GM20431 (cell line): ENCODE measurements around the gene ANKRD31.

Experiments used
- in situ Hi-C: fragments of 300-500 bp; cut with MseI, MboI; formaldehyde crosslinking; loops from one replicate; pipeline ENCODE4 v1.15.0; 2020; ENCODE audit warnings: low sequenced_read_pairs; ENCODE audit not compliant: unreplicated experiment

ANKRD31 gene

GRCh38 chr5:75047356-75047755 lies 189.3 kb downstream of the ANKRD31 start:
- in situ Hi-C loops: no loop called here

- in situ Hi-C loops: no loop called here
Observed at GRCh38 chr5:75046366-75047142, 190.1 kb downstream of the ANKRD31 start.

DNA sequence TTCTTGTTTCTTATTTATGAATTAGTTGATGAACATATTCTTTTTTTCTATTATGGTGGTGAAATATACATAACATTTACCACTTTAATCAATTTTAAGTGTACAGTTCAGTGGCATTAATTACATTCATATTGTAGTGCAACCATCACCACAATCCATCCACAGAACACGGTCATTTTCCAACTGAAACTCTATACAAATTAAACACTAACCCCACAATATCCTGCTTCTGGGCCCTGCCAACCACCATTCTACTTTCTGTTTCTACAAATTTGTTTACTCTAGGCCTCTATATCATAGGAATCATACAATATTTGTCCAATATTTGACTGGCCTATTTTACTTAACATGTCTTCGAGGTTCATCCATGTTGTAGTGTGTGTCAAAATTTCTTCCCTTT lies 191.6 kb downstream of the ANKRD31 start:
- in situ Hi-C loops: no loop called here

GRCh38 chr5:75044406-75044805 lies 192.3 kb downstream of the ANKRD31 start:
- in situ Hi-C loops: no loop called here

- in situ Hi-C loops: no loop called here
Observed at GRCh38 chr5:75043633-75044264, 192.9 kb downstream of the ANKRD31 start.

DNA sequence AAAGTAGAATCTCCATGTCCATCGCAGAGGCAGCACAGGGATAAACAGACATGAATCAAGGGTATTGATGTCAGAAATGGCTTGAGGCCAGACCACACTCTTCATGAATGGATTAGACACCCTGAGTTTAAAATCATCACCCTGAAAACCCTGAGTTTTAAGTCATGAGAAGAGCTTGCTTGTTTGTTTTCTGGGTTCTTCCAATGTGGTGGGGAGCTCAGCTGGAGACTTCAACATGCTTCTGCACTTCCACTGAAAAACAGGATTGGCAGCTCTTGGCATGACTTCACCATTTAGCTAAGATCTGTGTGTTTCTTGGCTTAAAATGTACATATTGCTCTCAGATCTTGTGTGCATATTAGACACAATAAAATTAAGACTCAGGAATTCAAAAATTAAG lies 194.2 kb downstream of the ANKRD31 start:
- in situ Hi-C loops: no loop called here

GRCh38 chr5:75040973-75041372 lies 195.7 kb downstream of the ANKRD31 start:
- in situ Hi-C loops: no loop called here

DNA sequence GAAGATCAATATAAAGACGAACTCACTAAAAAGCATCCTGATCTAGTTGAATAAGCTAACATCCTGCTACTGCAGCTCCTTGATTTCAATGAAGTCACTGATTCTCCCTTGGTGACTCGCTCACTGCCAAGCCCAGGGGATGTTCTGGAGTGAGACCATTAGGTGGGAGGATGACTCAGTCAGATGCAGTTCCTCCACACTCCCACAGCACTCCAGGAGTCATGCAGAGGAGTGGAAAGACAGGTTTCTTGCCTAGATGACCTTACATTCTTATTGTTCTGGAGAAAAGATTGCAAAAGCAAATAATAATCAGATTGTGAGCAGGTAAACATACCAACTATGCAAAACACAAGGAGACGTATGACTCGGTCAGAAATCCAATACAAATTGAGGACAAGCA lies 199.6 kb downstream of the ANKRD31 start:
- in situ Hi-C loops: no loop called here

DNA sequence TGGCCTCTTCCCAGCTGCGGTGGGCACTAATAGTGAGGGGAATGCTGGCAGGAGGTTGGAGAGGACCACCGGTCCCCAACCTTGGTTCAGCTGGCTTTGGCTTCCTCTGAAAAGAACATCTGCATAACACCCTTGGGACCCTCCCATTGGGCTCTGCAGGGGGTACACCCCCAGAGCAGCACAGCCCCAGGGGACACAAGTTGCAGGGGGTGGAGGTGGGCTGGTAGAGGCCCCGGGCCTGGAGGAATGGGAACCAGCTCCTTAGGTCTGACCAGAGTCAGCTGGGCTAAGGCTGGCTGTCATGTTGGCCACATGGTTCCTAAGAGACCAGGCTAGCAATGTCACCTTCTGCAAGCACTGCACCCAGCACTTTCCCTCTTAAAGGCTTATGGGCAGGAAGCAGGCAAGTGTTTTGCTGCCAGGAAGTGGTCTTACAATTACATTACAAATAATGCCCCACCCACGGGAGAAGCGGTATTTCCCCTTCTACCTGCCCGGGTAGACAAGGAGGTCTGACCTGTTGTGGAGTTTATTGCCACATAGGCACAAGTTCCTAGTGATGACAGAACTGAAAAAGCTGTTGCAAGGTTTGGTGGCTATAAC lies 202.4 kb downstream of the ANKRD31 start:
- in situ Hi-C loops: no loop called here

DNA sequence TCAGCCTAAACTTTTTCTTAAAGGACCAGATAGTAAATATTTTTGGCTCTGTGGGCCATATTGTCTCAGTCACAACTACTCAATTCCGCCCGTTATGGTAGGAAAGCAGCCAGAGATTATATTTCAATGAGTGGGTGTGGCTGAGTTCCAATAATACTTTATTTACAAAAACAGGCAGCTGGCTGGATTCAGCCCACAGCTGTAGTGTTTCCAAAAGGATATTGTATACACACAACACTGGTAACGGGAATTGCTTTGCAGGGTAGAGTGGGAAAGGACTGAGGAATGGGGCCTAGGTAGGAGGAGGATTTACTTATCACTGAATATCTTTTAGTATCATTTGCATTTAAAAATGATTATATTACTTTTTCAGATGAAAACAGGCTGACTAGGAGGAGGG lies 205.3 kb downstream of the ANKRD31 start:
- in situ Hi-C loops: no loop called here

GRCh38 chr5:75028090-75028489 lies 208.6 kb downstream of the ANKRD31 start:
- in situ Hi-C loops: no loop called here

DNA sequence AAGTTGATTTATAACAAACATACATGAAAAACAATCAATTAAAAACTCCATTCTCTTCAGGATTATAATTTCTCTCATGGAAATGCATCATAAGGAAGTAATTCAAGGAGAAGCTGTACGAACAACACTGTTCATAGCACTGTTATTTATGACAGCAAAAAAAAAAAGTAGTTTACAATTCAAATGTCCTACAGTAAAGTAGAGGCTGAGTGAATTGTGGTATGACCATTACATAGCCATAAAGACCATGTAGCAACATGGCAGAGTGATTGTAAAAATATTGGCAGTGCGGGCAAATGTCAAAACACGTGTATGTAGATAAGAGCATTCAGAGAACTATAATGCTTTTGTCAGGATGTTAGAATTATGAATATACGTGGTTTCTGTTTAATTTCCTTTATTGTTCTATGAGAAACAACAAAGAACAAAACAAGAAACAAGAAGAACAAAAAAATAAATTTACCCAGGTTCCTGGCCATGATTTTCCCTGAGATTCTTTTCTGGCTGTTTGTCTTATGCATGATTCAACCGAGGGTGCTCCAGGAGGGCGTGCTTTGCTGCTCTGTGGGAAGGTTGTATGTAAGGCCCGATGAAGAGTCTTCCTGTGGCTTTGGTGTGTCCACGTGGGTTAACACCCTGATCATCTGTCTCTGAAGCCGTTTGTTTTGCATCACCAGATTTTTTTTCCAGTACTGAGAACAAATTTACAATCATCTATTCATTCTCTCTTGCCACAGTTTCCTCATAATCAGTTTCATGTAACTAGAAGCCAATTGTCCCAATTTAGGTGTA lies 213.1 kb downstream of the ANKRD31 start:
- in situ Hi-C loops: no loop called here

DNA sequence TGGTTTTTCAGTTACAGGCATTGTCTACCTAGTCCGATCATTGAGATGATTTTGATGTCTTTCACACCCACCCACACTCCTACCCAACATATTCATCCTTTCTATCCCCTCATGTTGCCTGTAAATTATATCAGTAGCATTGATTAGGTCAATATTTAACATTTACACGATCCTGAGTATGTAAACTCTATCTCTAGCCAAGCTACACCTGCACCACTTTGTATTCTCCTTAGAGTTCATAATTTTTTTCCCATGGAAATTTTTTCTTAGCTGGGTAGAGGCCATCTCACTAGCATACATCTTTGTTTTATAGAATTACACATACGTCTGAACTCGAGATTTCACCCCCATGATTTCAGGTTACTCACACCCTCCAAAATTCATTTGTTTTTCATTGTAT lies 214.9 kb downstream of the ANKRD31 start:
- in situ Hi-C loops: no loop called here

GRCh38 chr5:75021219-75021618 lies 215.5 kb downstream of the ANKRD31 start:
- in situ Hi-C loops: no loop called here

DNA sequence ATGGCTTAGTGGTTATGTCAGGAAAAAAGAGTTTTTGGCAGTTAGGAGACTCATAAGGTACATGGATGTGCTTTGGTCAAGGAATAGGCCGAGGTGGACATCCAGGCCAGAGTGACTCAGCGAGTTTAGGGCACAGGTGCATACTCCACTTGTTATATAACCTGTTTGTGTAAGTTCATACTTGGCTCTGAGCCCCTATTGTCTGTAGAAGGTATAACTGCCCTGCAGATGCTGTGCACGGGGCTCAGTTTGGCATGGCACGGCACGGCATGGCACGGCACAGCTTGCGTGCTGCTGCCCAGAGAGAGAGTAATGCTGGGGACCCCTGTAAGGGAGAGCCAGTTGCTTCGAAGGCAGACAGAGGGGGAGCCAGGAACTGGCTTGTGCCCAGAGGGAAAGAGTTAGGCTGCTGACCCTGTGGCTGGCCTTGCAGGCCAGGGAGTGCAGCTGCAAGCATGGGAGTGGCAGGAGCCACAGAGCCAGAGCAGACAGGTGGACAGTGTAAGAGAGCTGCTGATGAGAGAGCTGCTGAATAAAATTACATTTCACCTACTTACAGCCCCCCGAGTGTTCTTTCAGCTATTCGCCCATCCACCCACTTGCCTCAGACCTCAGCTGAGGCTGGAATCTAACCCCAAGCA lies 216.5 kb downstream of the ANKRD31 start:
- in situ Hi-C loops: no loop called here

- in situ Hi-C loops: no loop called here
Observed at GRCh38 chr5:75018805-75019587, 217.7 kb downstream of the ANKRD31 start.
